Liver (tissue), 9 donors: ENCODE results near the gene RASSF8. TPM values are rescaled to one million over a fixed set of nuclear protein-coding genes. Genes with fewer than 3 reads are reported as not detected.

Experiments
- DNase-seq: peaks from one replicate; pipeline ENCODE4 v3.0.0-alpha.2; 2017; ENCODE audit warnings: low spot score
- H3K27ac ChIP-seq, 2 donors: one replicate each; pipeline ENCODE4 v1.7.0; 2013; ENCODE audit warnings: inconsistent platforms in 2 of 2, low read length in 2 of 2, control low read depth in 1 of 2, low read depth in 1 of 2, mild to moderate bottlenecking in 1 of 2
- H3K27me3 ChIP-seq, 4 donors: one replicate each; pipeline versions ENCODE4 v1.6.1 to v1.7.0; 2013; ENCODE audit warnings: low read length in 3 of 4, inconsistent platforms in 1 of 4, mild to moderate bottlenecking in 1 of 4, moderate library complexity in 1 of 4; ENCODE audit not compliant: control insufficient read depth in 4 of 4, insufficient read depth in 4 of 4
- H3K36me3 ChIP-seq, 4 donors: one replicate each; pipeline versions ENCODE4 v1.6.1 to v1.7.0; 2013; ENCODE audit warnings: low read length in 3 of 4, mild to moderate bottlenecking in 3 of 4, low read depth in 1 of 4, moderate library complexity in 1 of 4; ENCODE audit not compliant: control insufficient read depth in 4 of 4, insufficient read depth in 3 of 4
- H3K4me1 ChIP-seq, 4 donors: one replicate each; pipeline versions ENCODE4 v1.6.1 to v1.7.0; 2013; ENCODE audit warnings: low read length in 3 of 4, mild to moderate bottlenecking in 3 of 4, moderate library complexity in 1 of 4; ENCODE audit not compliant: control insufficient read depth in 4 of 4, insufficient read depth in 4 of 4
- H3K4me3 ChIP-seq, 3 donors: one replicate each; pipeline versions ENCODE4 v1.6.1 to v1.7.0; 2013; ENCODE audit warnings: low read length in 3 of 3, control low read depth in 1 of 3, low read depth in 1 of 3, mild to moderate bottlenecking in 1 of 3
- H3K9ac ChIP-seq, 2 donors: one replicate each; pipeline ENCODE4 v1.7.0; 2013; ENCODE audit warnings: low read length in 2 of 2, mild to moderate bottlenecking in 2 of 2, moderate library complexity in 2 of 2, control low read depth in 1 of 2, low read depth in 1 of 2
- H3K9me3 ChIP-seq, 4 donors: one replicate each; pipeline versions ENCODE4 v1.6.1 to v1.7.0; 2013; ENCODE audit warnings: low read length in 3 of 4; ENCODE audit not compliant: control insufficient read depth in 4 of 4
- FOXA1 ChIP-seq: IDR thresholded peaks from 2 replicates; pipeline ENCODE4 v1.6.1; 2016; ENCODE audit warnings: antibody characterized with exemption
- HNF4A ChIP-seq, 2 donors: conservative IDR thresholded peaks; 2 replicates each; pipeline ENCODE4 v1.6.1; 2016; ENCODE audit warnings: antibody characterized with exemption in 2 of 2, mild to moderate bottlenecking in 2 of 2
- HNF4G ChIP-seq: IDR thresholded peaks from 2 replicates; pipeline ENCODE4 v1.6.1; 2016; ENCODE audit warnings: antibody characterized with exemption
- NR2F2 ChIP-seq: IDR thresholded peaks from 2 replicates; pipeline ENCODE4 v1.6.1; 2016; ENCODE audit warnings: antibody characterized with exemption
- REST ChIP-seq: IDR thresholded peaks from 2 replicates; pipeline ENCODE4 v1.6.1; 2016; ENCODE audit warnings: antibody characterized with exemption, mild to moderate bottlenecking
- SP1 ChIP-seq: IDR thresholded peaks from 2 replicates; pipeline ENCODE4 v1.6.1; 2018; ENCODE audit warnings: antibody characterized with exemption, mild to moderate bottlenecking
- TAF1 ChIP-seq: conservative IDR thresholded peaks from 2 replicates; pipeline ENCODE4 v1.6.1; 2016; ENCODE audit warnings: antibody characterized with exemption, mild to moderate bottlenecking
- ZBTB33 ChIP-seq: IDR thresholded peaks from 2 replicates; pipeline ENCODE4 v1.6.1; 2016; ENCODE audit warnings: antibody characterized with exemption
- WGBS: extraction: QIAGEN DNeasy Blood & Tissue Kit; methylation state at CpG from one replicate; pipeline ENCODE4 v1.1.7; 2013; 5-methylcytosine and 5-hydroxymethylcytosine counted together
- polyA plus RNA-seq, 2 donors: library from polyadenylated mRNA; stranded (reverse) in 1 of 2; unstranded in 1 of 2; fragments of 200-250 nt in 1 of 2; fragments of >200 nt in 1 of 2; fragmentation: Nextera tagmentation in 1 of 2; extraction: Ambion mirVana in 1 of 2; gene quantifications; one replicate each; pipeline versions ENCODE4 v1.2.1 to v1.2.3, GENCODE V29; 2013 to 2015
- total RNA-seq, 2 donors: library from RNA; depleted of rRNA; stranded (reverse); fragments of >200 nt; gene quantifications; one replicate each; pipeline ENCODE4 v1.2.3, GENCODE V29; 2014
- TF ChIP-seq, protein P1 (sequence below): IDR thresholded peaks from 2 replicates; pipeline ENCODE4 v1.6.1; 2016; ENCODE audit warnings: antibody characterized with exemption
- donor health status: healthy.
- donor health status: healthy.
- donor health status: healthy.
- donor health status: healthy.
- donor health status: healthy.

The RASSF8 gene
- total and polyA plus RNA-seq, 4 donors: 1.7 to 9.4 (median 3.3) TPM

GRCh38 chr12:25940886-25941285, 17.6 kb upstream of the RASSF8 start:
- Histone ChIP-seq H3K9ac (no peak overlapping the region), H3K4me1 (no peaks in the 10 kb centered on the region), H3K27me3 (no peaks in the 10 kb centered on the region), H3K27ac (no peak overlapping the region), H3K36me3 (peaks cover 0 to under 1% (median 0%) of the 10 kb centered on the region in 4 donors), H3K9me3 (no peaks in the 10 kb centered on the region), H3K4me3 (no peak overlapping the region)
- DNase-seq: no peak
- no peak for TF ChIP-seq REST
- no peak for TF ChIP-seq SP1
- WGBS: 92% methylated on average over 1 of the region's 1 CpG

DNA sequence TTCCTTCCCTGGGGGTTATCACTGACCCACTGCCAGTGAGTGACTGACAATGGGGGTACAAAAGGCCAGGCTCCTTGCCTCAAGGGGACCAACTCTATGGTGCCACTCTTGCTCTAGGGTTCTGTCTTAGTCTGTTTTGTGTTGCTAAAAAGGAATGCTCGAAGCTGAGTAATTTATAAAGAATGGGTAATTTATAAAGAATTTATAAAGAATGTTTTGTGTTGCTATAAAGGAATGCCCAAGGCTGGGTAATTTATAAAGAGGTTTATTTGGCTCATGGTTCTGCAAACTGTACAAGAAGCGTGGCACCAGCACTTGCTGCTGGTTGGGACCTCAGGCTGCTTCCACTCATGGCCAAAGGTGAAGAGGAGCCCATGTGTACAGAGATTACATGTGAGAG, 15.8 kb upstream of the RASSF8 start:
- H3K4me3 ChIP-seq: no peak overlapping the region
- H3K36me3 ChIP-seq: peaks cover 0 to 3% (median 0%) of the 10 kb centered on the region in 4 donors
- H3K27ac ChIP-seq: no peak overlapping the region
- TF ChIP-seq, protein P1, sequence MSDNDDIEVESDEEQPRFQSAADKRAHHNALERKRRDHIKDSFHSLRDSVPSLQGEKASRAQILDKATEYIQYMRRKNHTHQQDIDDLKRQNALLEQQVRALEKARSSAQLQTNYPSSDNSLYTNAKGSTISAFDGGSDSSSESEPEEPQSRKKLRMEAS: no peak
- TF ChIP-seq NR2F2 (no peak), HNF4A (conservative IDR thresholded peaks at IDR 0.05) (no peak), HNF4G (no peak), FOXA1 (no peak), ZBTB33 (no peak), TAF1 (no peak), REST (no peak), SP1 (no peak)
- H3K9me3 ChIP-seq: no peaks in the 10 kb centered on the region
- no peak for DNase-seq
- 92% methylated on average over 2 of the region's 2 CpGs for WGBS
- no peaks in the 10 kb centered on the region for H3K27me3 ChIP-seq
- H3K9ac ChIP-seq: no peak overlapping the region
- no peaks in the 10 kb centered on the region for H3K4me1 ChIP-seq
